ENCODE data around the gene NEU2. TPM values are rescaled to one million over a fixed set of nuclear protein-coding genes. Genes with fewer than 3 reads are reported as not detected.

The NEU2 gene
- total and polyA plus RNA-seq, 10 of the 15 experiments (the other 5 are each of a cell fraction or from before 2014, with no cell fraction given), result not detected

DNA sequence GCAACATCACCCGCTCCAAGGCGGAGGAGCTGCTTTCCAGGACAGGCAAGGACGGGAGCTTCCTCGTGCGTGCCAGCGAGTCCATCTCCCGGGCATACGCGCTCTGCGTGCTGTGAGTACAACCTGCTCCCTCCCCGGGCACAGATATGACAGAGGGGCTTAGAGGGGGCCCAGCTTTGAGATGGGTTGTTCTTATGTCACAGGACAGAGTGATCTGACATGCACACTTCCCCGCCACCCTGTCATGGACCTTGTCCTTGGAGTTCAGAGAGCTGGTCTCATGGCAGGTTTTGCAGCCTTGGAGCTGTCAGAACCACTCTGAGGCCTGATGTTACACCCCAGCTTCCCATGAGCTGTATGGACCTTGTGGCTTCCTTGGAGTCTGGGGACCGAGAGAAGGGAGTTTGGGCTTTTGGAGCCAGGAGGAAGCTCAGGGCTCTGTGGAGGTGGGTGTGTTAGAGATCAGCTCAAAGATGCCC, 28.1 kb downstream of the NEU2 start (continued):
- TF ChIP-seq PAX8 (IDR thresholded peaks at IDR 0.05) (no peak), EZH2 (IDR thresholded peaks at IDR 0.05; ENCODE audit: borderline replicate concordance, control insufficient read depth, low read depth, low read length) (no peak), BCL11A (IDR thresholded peaks at IDR 0.05; ENCODE audit: low read depth, low read length) (no peak), FOS (IDR thresholded peaks at IDR 0.05; ENCODE audit: borderline replicate concordance, extremely low read depth, insufficient read length) (no peak), FOXK2 (IDR thresholded peaks at IDR 0.05) (no peak), SPI1 (IDR thresholded peaks at IDR 0.05; ENCODE audit: borderline replicate concordance, insufficient read depth, low read depth, low read length) (no peak), GABPA (IDR thresholded peaks at IDR 0.05; ENCODE audit: low read depth) (no peak), BHLHE40 (IDR thresholded peaks at IDR 0.05; ENCODE audit: borderline replicate concordance in 1 of 2, low read depth in 2 of 2, low read length in 1 of 2) (no peak)
- TF ChIP-seq, protein P1, sequence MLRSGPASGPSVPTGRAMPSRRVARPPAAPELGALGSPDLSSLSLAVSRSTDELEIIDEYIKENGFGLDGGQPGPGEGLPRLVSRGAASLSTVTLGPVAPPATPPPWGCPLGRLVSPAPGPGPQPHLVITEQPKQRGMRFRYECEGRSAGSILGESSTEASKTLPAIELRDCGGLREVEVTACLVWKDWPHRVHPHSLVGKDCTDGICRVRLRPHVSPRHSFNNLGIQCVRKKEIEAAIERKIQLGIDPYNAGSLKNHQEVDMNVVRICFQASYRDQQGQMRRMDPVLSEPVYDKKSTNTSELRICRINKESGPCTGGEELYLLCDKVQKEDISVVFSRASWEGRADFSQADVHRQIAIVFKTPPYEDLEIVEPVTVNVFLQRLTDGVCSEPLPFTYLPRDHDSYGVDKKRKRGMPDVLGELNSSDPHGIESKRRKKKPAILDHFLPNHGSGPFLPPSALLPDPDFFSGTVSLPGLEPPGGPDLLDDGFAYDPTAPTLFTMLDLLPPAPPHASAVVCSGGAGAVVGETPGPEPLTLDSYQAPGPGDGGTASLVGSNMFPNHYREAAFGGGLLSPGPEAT (IDR thresholded peaks at IDR 0.05; ENCODE audit: low read depth), result no peak
- TF ChIP-seq, protein P2, sequence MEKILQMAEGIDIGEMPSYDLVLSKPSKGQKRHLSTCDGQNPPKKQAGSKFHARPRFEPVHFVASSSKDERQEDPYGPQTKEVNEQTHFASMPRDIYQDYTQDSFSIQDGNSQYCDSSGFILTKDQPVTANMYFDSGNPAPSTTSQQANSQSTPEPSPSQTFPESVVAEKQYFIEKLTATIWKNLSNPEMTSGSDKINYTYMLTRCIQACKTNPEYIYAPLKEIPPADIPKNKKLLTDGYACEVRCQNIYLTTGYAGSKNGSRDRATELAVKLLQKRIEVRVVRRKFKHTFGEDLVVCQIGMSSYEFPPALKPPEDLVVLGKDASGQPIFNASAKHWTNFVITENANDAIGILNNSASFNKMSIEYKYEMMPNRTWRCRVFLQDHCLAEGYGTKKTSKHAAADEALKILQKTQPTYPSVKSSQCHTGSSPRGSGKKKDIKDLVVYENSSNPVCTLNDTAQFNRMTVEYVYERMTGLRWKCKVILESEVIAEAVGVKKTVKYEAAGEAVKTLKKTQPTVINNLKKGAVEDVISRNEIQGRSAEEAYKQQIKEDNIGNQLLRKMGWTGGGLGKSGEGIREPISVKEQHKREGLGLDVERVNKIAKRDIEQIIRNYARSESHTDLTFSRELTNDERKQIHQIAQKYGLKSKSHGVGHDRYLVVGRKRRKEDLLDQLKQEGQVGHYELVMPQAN (conservative IDR thresholded peaks at IDR 0.05), result peak; percentile 9; the same call in 1 of the 2 replicates
- TF ChIP-seq, protein P3, sequence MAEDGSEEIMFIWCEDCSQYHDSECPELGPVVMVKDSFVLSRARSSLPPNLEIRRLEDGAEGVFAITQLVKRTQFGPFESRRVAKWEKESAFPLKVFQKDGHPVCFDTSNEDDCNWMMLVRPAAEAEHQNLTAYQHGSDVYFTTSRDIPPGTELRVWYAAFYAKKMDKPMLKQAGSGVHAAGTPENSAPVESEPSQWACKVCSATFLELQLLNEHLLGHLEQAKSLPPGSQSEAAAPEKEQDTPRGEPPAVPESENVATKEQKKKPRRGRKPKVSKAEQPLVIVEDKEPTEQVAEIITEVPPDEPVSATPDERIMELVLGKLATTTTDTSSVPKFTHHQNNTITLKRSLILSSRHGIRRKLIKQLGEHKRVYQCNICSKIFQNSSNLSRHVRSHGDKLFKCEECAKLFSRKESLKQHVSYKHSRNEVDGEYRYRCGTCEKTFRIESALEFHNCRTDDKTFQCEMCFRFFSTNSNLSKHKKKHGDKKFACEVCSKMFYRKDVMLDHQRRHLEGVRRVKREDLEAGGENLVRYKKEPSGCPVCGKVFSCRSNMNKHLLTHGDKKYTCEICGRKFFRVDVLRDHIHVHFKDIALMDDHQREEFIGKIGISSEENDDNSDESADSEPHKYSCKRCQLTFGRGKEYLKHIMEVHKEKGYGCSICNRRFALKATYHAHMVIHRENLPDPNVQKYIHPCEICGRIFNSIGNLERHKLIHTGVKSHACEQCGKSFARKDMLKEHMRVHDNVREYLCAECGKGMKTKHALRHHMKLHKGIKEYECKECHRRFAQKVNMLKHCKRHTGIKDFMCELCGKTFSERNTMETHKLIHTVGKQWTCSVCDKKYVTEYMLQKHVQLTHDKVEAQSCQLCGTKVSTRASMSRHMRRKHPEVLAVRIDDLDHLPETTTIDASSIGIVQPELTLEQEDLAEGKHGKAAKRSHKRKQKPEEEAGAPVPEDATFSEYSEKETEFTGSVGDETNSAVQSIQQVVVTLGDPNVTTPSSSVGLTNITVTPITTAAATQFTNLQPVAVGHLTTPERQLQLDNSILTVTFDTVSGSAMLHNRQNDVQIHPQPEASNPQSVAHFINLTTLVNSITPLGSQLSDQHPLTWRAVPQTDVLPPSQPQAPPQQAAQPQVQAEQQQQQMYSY (CRISPR knock-in tag; IDR thresholded peaks at IDR 0.05), result no peak
- TF ChIP-seq, protein P4, sequence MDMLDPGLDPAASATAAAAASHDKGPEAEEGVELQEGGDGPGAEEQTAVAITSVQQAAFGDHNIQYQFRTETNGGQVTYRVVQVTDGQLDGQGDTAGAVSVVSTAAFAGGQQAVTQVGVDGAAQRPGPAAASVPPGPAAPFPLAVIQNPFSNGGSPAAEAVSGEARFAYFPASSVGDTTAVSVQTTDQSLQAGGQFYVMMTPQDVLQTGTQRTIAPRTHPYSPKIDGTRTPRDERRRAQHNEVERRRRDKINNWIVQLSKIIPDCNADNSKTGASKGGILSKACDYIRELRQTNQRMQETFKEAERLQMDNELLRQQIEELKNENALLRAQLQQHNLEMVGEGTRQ (IDR thresholded peaks at IDR 0.05; ENCODE audit: borderline replicate concordance, low read depth, low read length), result no peak
- TF ChIP-seq, protein P5, sequence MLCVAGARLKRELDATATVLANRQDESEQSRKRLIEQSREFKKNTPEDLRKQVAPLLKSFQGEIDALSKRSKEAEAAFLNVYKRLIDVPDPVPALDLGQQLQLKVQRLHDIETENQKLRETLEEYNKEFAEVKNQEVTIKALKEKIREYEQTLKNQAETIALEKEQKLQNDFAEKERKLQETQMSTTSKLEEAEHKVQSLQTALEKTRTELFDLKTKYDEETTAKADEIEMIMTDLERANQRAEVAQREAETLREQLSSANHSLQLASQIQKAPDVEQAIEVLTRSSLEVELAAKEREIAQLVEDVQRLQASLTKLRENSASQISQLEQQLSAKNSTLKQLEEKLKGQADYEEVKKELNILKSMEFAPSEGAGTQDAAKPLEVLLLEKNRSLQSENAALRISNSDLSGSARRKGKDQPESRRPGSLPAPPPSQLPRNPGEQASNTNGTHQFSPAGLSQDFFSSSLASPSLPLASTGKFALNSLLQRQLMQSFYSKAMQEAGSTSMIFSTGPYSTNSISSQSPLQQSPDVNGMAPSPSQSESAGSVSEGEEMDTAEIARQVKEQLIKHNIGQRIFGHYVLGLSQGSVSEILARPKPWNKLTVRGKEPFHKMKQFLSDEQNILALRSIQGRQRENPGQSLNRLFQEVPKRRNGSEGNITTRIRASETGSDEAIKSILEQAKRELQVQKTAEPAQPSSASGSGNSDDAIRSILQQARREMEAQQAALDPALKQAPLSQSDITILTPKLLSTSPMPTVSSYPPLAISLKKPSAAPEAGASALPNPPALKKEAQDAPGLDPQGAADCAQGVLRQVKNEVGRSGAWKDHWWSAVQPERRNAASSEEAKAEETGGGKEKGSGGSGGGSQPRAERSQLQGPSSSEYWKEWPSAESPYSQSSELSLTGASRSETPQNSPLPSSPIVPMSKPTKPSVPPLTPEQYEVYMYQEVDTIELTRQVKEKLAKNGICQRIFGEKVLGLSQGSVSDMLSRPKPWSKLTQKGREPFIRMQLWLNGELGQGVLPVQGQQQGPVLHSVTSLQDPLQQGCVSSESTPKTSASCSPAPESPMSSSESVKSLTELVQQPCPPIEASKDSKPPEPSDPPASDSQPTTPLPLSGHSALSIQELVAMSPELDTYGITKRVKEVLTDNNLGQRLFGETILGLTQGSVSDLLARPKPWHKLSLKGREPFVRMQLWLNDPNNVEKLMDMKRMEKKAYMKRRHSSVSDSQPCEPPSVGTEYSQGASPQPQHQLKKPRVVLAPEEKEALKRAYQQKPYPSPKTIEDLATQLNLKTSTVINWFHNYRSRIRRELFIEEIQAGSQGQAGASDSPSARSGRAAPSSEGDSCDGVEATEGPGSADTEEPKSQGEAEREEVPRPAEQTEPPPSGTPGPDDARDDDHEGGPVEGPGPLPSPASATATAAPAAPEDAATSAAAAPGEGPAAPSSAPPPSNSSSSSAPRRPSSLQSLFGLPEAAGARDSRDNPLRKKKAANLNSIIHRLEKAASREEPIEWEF (IDR thresholded peaks at IDR 0.05; ENCODE audit: insufficient replicate concordance, low read depth, low read length), result no peak
- TF ChIP-seq, protein P6, sequence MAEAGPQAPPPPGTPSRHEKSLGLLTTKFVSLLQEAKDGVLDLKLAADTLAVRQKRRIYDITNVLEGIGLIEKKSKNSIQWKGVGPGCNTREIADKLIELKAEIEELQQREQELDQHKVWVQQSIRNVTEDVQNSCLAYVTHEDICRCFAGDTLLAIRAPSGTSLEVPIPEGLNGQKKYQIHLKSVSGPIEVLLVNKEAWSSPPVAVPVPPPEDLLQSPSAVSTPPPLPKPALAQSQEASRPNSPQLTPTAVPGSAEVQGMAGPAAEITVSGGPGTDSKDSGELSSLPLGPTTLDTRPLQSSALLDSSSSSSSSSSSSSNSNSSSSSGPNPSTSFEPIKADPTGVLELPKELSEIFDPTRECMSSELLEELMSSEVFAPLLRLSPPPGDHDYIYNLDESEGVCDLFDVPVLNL (IDR thresholded peaks at IDR 0.05; ENCODE audit: low read depth, low read length), result no peak
